A549 (cell line): ENCODE measurements around the gene SLC26A9. TPM values are rescaled to one million over a fixed set of nuclear protein-coding genes. Genes with fewer than 3 reads are reported as not detected.
A peak's percentile ranks its signal among the peaks of the same experiment; 100 is the strongest.

ENCODE experiments used
- ATAC-seq, 2 experiments: fragments of 200-7000 bp in 1 of 2; fragments of >200 bp in 1 of 2; cut with Nextera tagmentation in 1 of 2; cut with Tn5 transposase in 1 of 2; 3 replicates each; pipeline versions ENCODE4 v1.8.0 to v1.9.1; 2018 to 2020; ENCODE audit warnings: mild to moderate bottlenecking in 1 of 2, moderate library complexity in 1 of 2
- CTCF ChIA-PET: fragments of 300-600 bp; sonication (Branson Sonifier 250); formaldehyde crosslinking; extraction: SDS; loops from one replicate; lab custom pipeline; 2021; ENCODE audit warnings: antibody characterized with exemption, inconsistent platforms; lab: Yijun Ruan, JAX
- POLR2A ChIA-PET: fragments of 350-600 bp; formaldehyde crosslinking; extraction: SDS; loops from one replicate; lab custom pipeline; 2021; ENCODE audit warnings: antibody characterized with exemption, inconsistent platforms; lab: Yijun Ruan, JAX
- DNase-seq, 2 experiments: peaks; one replicate each; pipeline versions ENCODE4 v3.0.0 to v3.0.0-alpha.2; 2011 to 2016; ENCODE audit warnings: low read depth in 1 of 2, low spot score in 1 of 2
- FAIRE-seq: peaks from 2 replicates; lab custom pipeline; 2011; peaks lifted over from hg19 to GRCh38; lab: Jason Lieb, UNC
- H3K27ac ChIP-seq, 2 experiments: fragments of >200 bp; sonication (Bioruptor Twin); formaldehyde crosslinking; 3 replicates each; pipeline ENCODE4 v1.5.1; 2016 to 2017
- H3K4me1 ChIP-seq: fragments of >200 bp; sonication (Bioruptor Twin); formaldehyde crosslinking; 3 replicates; pipeline ENCODE4 v1.6.1; 2016
- H3K4me2 ChIP-seq: fragments of >200 bp; sonication (Bioruptor Twin); formaldehyde crosslinking; 3 replicates; pipeline ENCODE4 v1.6.1; 2016
- H3K4me3 ChIP-seq: fragments of >200 bp; sonication (Bioruptor Twin); formaldehyde crosslinking; 3 replicates; pipeline ENCODE4 v1.5.1; 2016
- H3K9me3 ChIP-seq: fragments of >200 bp; sonication (Bioruptor Twin); formaldehyde crosslinking; 3 replicates; pipeline ENCODE4 v1.6.1; 2016
- ATOH8 ChIP-seq: fragments of 250-450 bp; sonication (Bioruptor Pico); IDR thresholded peaks from 2 replicates; pipeline ENCODE4 v1.5.0; 2020; ENCODE audit warnings: low read depth, mild to moderate bottlenecking, moderate library complexity
- BHLHE40 ChIP-seq: IDR thresholded peaks from 2 replicates; pipeline ENCODE4 v1.6.1; 2012; ENCODE audit warnings: low read depth, low read length, inconsistent platforms
- CBX8 ChIP-seq: fragments of 200-600 bp; sonication (generic); IDR thresholded peaks from 2 replicates; pipeline ENCODE4 v1.6.1; 2016
- E2F6 ChIP-seq: IDR thresholded peaks from 2 replicates; pipeline ENCODE4 v1.6.1; 2012; ENCODE audit warnings: low read depth, borderline replicate concordance
- EP300 ChIP-seq, 2 experiments: fragments of >200 bp; sonication (Bioruptor Twin); formaldehyde crosslinking; IDR thresholded peaks; 2 replicates in 1 of 2; 3 replicates in 1 of 2; pipeline ENCODE4 v1.6.1; 2016 to 2017
- GATA3 ChIP-seq: IDR thresholded peaks from 2 replicates; pipeline ENCODE4 v1.6.1; 2012; ENCODE audit warnings: borderline replicate concordance
- HES2 ChIP-seq: fragments of >200 bp; sonication (Bioruptor Twin); formaldehyde crosslinking; IDR thresholded peaks from 2 replicates; pipeline ENCODE4 v1.6.1; 2016
- HMGXB4 ChIP-seq: fragments of 250-450 bp; sonication (Bioruptor Pico); IDR thresholded peaks from 2 replicates; pipeline ENCODE4 v1.5.0; 2021; ENCODE audit warnings: mild to moderate bottlenecking, moderate library complexity, borderline replicate concordance
- HOXA7 ChIP-seq: fragments of 250-450 bp; sonication (Bioruptor Pico); IDR thresholded peaks from 2 replicates; pipeline ENCODE4 v1.5.0; 2020; ENCODE audit warnings: mild to moderate bottlenecking, moderate library complexity
- HOXB13 ChIP-seq: fragments of 250-450 bp; sonication (Bioruptor Pico); IDR thresholded peaks from 2 replicates; pipeline ENCODE4 v1.5.0; 2020; ENCODE audit warnings: low read depth, mild to moderate bottlenecking, moderate library complexity
- JUN ChIP-seq, 2 experiments: fragments of >200 bp; sonication (Bioruptor Twin); formaldehyde crosslinking; IDR thresholded peaks; 2 replicates in 1 of 2; 3 replicates in 1 of 2; pipeline ENCODE4 v1.6.1; 2016 to 2017
- JUNB ChIP-seq: fragments of >200 bp; sonication (Bioruptor Twin); formaldehyde crosslinking; IDR thresholded peaks from 2 replicates; pipeline ENCODE4 v1.6.1; 2016
- MAFK ChIP-seq: fragments of 450-650 bp; IDR thresholded peaks from 2 replicates; pipeline ENCODE4 v1.6.1; 2014; ENCODE audit not compliant: partially characterized antibody
- MAZ ChIP-seq: fragments of 150-350 bp; IDR thresholded peaks from 2 replicates; pipeline ENCODE4 v1.6.1; 2014; ENCODE audit warnings: antibody characterized with exemption, low read depth, low read length, borderline replicate concordance
- MYC ChIP-seq: IDR thresholded peaks from 2 replicates; pipeline ENCODE4 v1.6.1; 2012; ENCODE audit warnings: mild to moderate bottlenecking, inconsistent platforms, low read length, improper control_type of control experiment, borderline replicate concordance
- NFE2L2 ChIP-seq: fragments of 150-350 bp; conservative IDR thresholded peaks from 2 replicates; pipeline ENCODE4 v1.6.1; 2014; ENCODE audit warnings: low read length
- NR3C1 ChIP-seq: fragments of >200 bp; sonication (Bioruptor Twin); formaldehyde crosslinking; IDR thresholded peaks from 3 replicates; pipeline ENCODE4 v1.6.1; 2017
- POLR2AphosphoS2 ChIP-seq: conservative IDR thresholded peaks from 2 replicates; pipeline ENCODE4 v1.6.1; 2012; ENCODE audit warnings: low read length, improper control_type of control experiment, inconsistent platforms
- RARB ChIP-seq: fragments of 250-450 bp; sonication (Bioruptor Pico); IDR thresholded peaks from 2 replicates; pipeline ENCODE4 v1.8.0; 2021; ENCODE audit warnings: mild to moderate bottlenecking, moderate library complexity
- SMC3 ChIP-seq: fragments of >200 bp; sonication (Bioruptor Twin); formaldehyde crosslinking; IDR thresholded peaks from 3 replicates; pipeline ENCODE4 v1.6.1; 2018; ENCODE audit warnings: inconsistent platforms
- TFCP2L1 ChIP-seq: fragments of 250-450 bp; sonication (Bioruptor Pico); IDR thresholded peaks from 2 replicates; pipeline ENCODE4 v1.5.0; 2021; ENCODE audit warnings: mild to moderate bottlenecking
- ZFP36 ChIP-seq: fragments of 450-650 bp; IDR thresholded peaks from 2 replicates; pipeline ENCODE4 v1.6.1; 2014; ENCODE audit warnings: borderline replicate concordance; ENCODE audit not compliant: partially characterized antibody
- WGBS: methylation state at CpG from one replicate; pipeline ENCODE4 v1.1.6; 2017; ENCODE audit errors: missing lambda C conversion rate; 5-methylcytosine and 5-hydroxymethylcytosine counted together
- polyA plus RNA-seq, 4 experiments: library from polyadenylated mRNA; depleted of rRNA in 3 of 4; stranded (reverse); fragments of >200 nt; fragmentation: RNase III in 1 of 4; extraction: RNeasy Plus Mini Kit Qiagen cat#74134 plus additional on column Dnase treatment in 1 of 4; gene quantifications; 2 replicates in 3 of 4; 3 replicates in 1 of 4; pipeline ENCODE4 v1.2.3, GENCODE V29; 2011 to 2017
- TF ChIP-seq, protein P1 (sequence below): fragments of >200 bp; sonication (Bioruptor Twin); formaldehyde crosslinking; IDR thresholded peaks from 3 replicates; pipeline ENCODE4 v1.6.1; 2016

Gene SLC26A9
- polyA plus RNA-seq, 2 of the 4 experiments (the other 2 are of a cell fraction), result 0.18 to 0.98 TPM

- TF ChIP-seq HMGXB4 (CRISPR knock-in tag) (no peak), HES2 (no peak)
Measured at GRCh38 chr1:205918955-205919746, 24.1 kb downstream of the SLC26A9 start (continued).

DNA sequence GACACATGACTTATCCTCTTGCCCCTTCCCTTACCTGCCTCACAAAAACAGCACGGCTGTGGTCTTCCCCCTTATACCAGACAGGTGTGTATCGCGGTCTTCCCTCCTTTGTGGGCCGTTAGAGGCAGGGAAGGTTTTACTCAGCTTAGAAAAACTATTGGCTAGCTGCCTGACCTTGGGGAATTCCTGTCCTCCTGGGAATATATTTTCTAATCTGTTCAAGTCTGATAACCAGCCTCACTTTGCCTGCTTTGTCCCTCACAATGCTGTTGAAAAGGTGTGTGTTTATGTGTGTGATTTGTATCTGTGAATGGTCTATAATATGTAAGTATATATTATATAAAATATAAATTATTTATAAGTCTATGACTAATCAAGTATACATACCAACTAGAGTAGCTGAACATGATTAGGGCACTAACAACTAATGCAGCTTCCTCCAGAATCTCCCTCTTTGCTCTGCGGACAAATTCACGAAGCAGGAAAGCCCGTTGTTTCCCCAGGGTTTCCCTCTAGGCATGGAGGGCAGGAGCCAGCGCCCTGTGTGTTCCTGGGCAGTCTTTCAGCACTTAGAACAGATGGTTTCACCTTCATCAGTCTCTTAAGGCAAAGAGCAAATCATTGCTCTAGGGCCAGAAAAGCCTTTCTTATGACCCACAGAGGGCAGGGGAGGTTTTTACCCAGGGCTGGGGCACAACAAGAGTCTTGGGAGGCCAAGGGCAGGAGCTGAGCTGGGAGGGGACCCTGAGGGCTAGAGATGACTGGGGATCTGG lies 25.6 kb downstream of the SLC26A9 start:
- Histone ChIP-seq H3K4me1 (peaks cover 22% of the 10 kb centered on the region), H3K27ac (peak overlapping the region in 1 of 2 experiments; percentile 25; a peak in 1 of 6 replicates), H3K4me3 (no peak overlapping the region), H3K4me2 (no peak overlapping the region), H3K9me3 (no peaks in the 10 kb centered on the region)
- FAIRE-seq, result no peak
- CTCF ChIA-PET, result interaction anchor here (0.6 to 23.3 kb wide), 30 partner anchors 10 to 666 kb away, joined by 3 to 822 read pairs (median 6); partner anchors contain the start of gene PM20D1
- POLR2A ChIA-PET, result interaction anchor here (2.4 kb wide), 1 partner anchor 60 kb away, joined by 9 read pairs; no protein-coding TSS in a partner anchor
- WGBS, result 47% methylated on average over 8 of the region's 8 CpGs
- TF ChIP-seq SMC3 (no peak), BHLHE40 (no peak)
- no peak for ATAC-seq
- no peak for DNase-seq

DNA sequence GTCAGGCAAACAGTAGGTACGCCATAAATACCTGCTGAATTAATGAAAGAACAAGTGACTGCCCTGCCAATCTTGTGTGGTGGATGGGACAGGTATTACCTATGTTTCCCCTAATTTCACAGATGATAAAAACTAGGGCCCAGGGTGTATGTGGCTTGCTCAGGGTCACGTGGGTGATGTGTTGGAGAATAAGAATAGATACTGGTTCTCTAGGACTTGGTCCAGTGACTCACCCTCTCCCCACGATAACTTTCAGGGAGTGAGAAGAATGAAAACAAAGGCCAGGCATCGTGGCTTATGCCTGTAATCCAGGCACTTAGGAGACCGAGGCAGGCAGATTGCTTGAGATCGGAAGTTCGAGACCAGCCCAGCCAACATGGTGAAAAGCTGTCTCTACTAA lies 26.7 kb downstream of the SLC26A9 start:
- ChIA-PET POLR2A (interaction anchor here (2.4 kb wide), 1 partner anchor 61 kb away, joined by 9 read pairs; no protein-coding TSS in a partner anchor), CTCF (interaction anchor here (1.5 to 23.3 kb wide), 10 partner anchors 15 to 188 kb away, joined by 5 to 822 read pairs (median 50); no protein-coding TSS in a partner anchor)
- Histone ChIP-seq H3K9me3 (no peaks in the 10 kb centered on the region), H3K4me1 (peaks cover 22% of the 10 kb centered on the region), H3K4me3 (no peak overlapping the region), H3K27ac (no peak overlapping the region), H3K4me2 (no peak overlapping the region)
- 67% methylated on average over 7 of the region's 7 CpGs for WGBS
- FAIRE-seq, result no peak
- no peak for DNase-seq
- no peak for ATAC-seq
- no peak for TF ChIP-seq EP300 (IDR thresholded peaks at IDR 0.05)
- no peak for TF ChIP-seq HOXA7 (CRISPR knock-in tag)
- no peak for TF ChIP-seq ATOH8
- TF ChIP-seq, protein P1, sequence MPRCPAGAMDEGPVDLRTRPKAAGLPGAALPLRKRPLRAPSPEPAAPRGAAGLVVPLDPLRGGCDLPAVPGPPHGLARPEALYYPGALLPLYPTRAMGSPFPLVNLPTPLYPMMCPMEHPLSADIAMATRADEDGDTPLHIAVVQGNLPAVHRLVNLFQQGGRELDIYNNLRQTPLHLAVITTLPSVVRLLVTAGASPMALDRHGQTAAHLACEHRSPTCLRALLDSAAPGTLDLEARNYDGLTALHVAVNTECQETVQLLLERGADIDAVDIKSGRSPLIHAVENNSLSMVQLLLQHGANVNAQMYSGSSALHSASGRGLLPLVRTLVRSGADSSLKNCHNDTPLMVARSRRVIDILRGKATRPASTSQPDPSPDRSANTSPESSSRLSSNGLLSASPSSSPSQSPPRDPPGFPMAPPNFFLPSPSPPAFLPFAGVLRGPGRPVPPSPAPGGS, result no peak
- no peak for TF ChIP-seq GATA3
- TF ChIP-seq CBX8, result no peak
- no peak for TF ChIP-seq NFE2L2
- no peak for TF ChIP-seq JUN (IDR thresholded peaks at IDR 0.05)
- no peak for TF ChIP-seq NR3C1
- no peak for TF ChIP-seq MAFK
- TF ChIP-seq MAZ, result no peak
- no peak for TF ChIP-seq RARB
- TF ChIP-seq E2F6, result no peak
- TF ChIP-seq HOXB13 (CRISPR knock-in tag), result no peak
- no peak for TF ChIP-seq MYC
- TF ChIP-seq ZFP36, result no peak
- no peak for TF ChIP-seq JUNB
- no peak for TF ChIP-seq TFCP2L1 (CRISPR knock-in tag)
- TF ChIP-seq POLR2AphosphoS2, result no peak
